ENCODE results near the gene VEPH1. TPM values are rescaled to one million over a fixed set of nuclear protein-coding genes. Genes with fewer than 3 reads are reported as not detected.

The VEPH1 gene
- polyA plus RNA-seq, 1 of the 3 experiments (the other 2 are of a cell fraction), result 6.0 TPM

DNA sequence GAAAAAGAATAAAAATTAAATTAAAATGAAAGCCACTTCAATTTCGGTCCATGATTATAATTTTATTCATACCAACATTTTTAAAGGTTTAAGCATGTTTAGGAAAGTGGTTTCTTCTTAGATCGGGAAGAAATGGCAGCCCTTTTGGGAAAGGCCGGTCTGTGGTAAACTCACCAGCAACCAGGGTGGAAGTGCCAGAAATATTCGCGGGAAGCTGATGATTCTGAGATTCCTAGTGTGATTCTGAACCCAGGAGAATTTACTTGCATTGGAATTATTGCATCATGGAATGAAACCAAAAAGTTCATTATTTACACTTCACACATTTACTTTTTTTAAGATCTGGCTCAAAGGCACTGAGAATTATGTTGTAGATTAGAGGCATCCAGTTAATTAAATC lies 246.1 kb downstream of the VEPH1 start:
- Histone ChIP-seq H3K9me3 (no peaks in the 10 kb centered on the region), H3K27ac (ENCODE audit: low read depth in 2 of 2, low read length in 1 of 2) (no peak overlapping the region), H3F3A (replicated peaks; ENCODE audit: insufficient read depth) (no peaks in the 10 kb centered on the region), H3K4me2 (no peak overlapping the region), H3K36me3 (replicated peaks in 1 of 2; ENCODE audit: control insufficient read depth in 1 of 2, insufficient read depth in 2 of 2, low read length in 1 of 2) (no peaks in the 10 kb centered on the region), H2AFZ (ENCODE audit: low read depth) (no peak overlapping the region), H3K9ac (no peak overlapping the region), H3K9me2 (no peaks in the 10 kb centered on the region), H4K20me1 (ENCODE audit: insufficient read depth) (no peaks in the 10 kb centered on the region), H3K4me1 (ENCODE audit: control insufficient read depth in 1 of 2, insufficient read depth in 2 of 2, low read depth in 1 of 2, low read length in 1 of 2) (no peaks in the 10 kb centered on the region; a peak in 1 of 4 replicates), H3K27me3 (ENCODE audit: insufficient read depth) (no peaks in the 10 kb centered on the region), H3K4me3 (ENCODE audit: low read depth in 2 of 2, low read length in 1 of 2) (no peak overlapping the region), H3K79me2 (ENCODE audit: insufficient read depth) (no peaks in the 10 kb centered on the region)
- CTCF ChIA-PET, result interaction anchor here (1.1 kb wide), 1 partner anchor 52 kb away, joined by 3 read pairs; no protein-coding TSS in a partner anchor
- DNase-seq, result no peak
- TF ChIP-seq YY1 (IDR thresholded peaks at IDR 0.05; ENCODE audit: low read depth) (no peak), NRF1 (IDR thresholded peaks at IDR 0.05; ENCODE audit: low read depth, low read length) (no peak), MEF2A (IDR thresholded peaks at IDR 0.05; ENCODE audit: borderline replicate concordance, low read depth) (no peak), GABPA (IDR thresholded peaks at IDR 0.05; ENCODE audit: low read depth) (no peak), GATA2 (CRISPR knock-in tag; IDR thresholded peaks at IDR 0.05) (no peak), SIN3A (IDR thresholded peaks at IDR 0.05; ENCODE audit: borderline replicate concordance, low read depth, low read length) (no peak), SMC3 (IDR thresholded peaks at IDR 0.05; ENCODE audit: low read depth, low read length) (no peak), RAD21 (IDR thresholded peaks at IDR 0.05; ENCODE audit: low read length) (no peak), POLR2AphosphoS5 (IDR thresholded peaks at IDR 0.05; ENCODE audit: low read depth, low read length) (no peak), TAF1 (IDR thresholded peaks at IDR 0.05; ENCODE audit: borderline replicate concordance, low read depth, low read length) (no peak), JUND (IDR thresholded peaks at IDR 0.05) (no peak), RCOR1 (IDR thresholded peaks at IDR 0.05; ENCODE audit: low read length) (no peak), RFX5 (IDR thresholded peaks at IDR 0.05; ENCODE audit: low read length) (no peak)
- TF ChIP-seq, protein P1, sequence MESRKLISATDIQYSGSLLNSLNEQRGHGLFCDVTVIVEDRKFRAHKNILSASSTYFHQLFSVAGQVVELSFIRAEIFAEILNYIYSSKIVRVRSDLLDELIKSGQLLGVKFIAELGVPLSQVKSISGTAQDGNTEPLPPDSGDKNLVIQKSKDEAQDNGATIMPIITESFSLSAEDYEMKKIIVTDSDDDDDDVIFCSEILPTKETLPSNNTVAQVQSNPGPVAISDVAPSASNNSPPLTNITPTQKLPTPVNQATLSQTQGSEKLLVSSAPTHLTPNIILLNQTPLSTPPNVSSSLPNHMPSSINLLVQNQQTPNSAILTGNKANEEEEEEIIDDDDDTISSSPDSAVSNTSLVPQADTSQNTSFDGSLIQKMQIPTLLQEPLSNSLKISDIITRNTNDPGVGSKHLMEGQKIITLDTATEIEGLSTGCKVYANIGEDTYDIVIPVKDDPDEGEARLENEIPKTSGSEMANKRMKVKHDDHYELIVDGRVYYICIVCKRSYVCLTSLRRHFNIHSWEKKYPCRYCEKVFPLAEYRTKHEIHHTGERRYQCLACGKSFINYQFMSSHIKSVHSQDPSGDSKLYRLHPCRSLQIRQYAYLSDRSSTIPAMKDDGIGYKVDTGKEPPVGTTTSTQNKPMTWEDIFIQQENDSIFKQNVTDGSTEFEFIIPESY (IDR thresholded peaks at IDR 0.05; ENCODE audit: borderline replicate concordance, low read depth), result no peak
- TF ChIP-seq, protein P2, sequence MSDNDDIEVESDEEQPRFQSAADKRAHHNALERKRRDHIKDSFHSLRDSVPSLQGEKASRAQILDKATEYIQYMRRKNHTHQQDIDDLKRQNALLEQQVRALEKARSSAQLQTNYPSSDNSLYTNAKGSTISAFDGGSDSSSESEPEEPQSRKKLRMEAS (IDR thresholded peaks at IDR 0.05; ENCODE audit: low read depth), result no peak
- TF ChIP-seq, protein P3, sequence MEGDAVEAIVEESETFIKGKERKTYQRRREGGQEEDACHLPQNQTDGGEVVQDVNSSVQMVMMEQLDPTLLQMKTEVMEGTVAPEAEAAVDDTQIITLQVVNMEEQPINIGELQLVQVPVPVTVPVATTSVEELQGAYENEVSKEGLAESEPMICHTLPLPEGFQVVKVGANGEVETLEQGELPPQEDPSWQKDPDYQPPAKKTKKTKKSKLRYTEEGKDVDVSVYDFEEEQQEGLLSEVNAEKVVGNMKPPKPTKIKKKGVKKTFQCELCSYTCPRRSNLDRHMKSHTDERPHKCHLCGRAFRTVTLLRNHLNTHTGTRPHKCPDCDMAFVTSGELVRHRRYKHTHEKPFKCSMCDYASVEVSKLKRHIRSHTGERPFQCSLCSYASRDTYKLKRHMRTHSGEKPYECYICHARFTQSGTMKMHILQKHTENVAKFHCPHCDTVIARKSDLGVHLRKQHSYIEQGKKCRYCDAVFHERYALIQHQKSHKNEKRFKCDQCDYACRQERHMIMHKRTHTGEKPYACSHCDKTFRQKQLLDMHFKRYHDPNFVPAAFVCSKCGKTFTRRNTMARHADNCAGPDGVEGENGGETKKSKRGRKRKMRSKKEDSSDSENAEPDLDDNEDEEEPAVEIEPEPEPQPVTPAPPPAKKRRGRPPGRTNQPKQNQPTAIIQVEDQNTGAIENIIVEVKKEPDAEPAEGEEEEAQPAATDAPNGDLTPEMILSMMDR (IDR thresholded peaks at IDR 0.05), result no peak
- TF ChIP-seq, protein P4, sequence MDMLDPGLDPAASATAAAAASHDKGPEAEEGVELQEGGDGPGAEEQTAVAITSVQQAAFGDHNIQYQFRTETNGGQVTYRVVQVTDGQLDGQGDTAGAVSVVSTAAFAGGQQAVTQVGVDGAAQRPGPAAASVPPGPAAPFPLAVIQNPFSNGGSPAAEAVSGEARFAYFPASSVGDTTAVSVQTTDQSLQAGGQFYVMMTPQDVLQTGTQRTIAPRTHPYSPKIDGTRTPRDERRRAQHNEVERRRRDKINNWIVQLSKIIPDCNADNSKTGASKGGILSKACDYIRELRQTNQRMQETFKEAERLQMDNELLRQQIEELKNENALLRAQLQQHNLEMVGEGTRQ (IDR thresholded peaks at IDR 0.05; ENCODE audit: borderline replicate concordance, low read depth, low read length), result no peak
- 95% methylated on average over 5 of the region's 5 CpGs for WGBS (ENCODE audit: low lambda C conversion rate)
- POLR2A ChIA-PET, result no interaction called here

Data from SK-N-SH (cell line).